Thyroid gland (tissue), 4 donors: ENCODE measurements around the gene CDC16. TPM values are rescaled to one million over a fixed set of nuclear protein-coding genes. Genes with fewer than 3 reads are reported as not detected.

Experiments used
- DNase-seq, 2 donors: peaks; one replicate each; pipeline ENCODE4 v3.0.0-alpha.2; 2019
- H3K27ac ChIP-seq, 3 donors: fragments of 200-600 bp; sonication (generic); 1 replicate in 2 of 3; 2 replicates in 1 of 3; pipeline ENCODE4 v1.5.1; 2016 to 2019; ENCODE audit warnings: mild to moderate bottlenecking in 1 of 3, moderate library complexity in 1 of 3
- H3K27me3 ChIP-seq: fragments of 200-600 bp; sonication (generic); one replicate; pipeline ENCODE4 v1.5.1; 2019
- H3K36me3 ChIP-seq, 2 donors: fragments of 200-600 bp; sonication (generic); one replicate each; pipeline ENCODE4 v1.5.1; 2016 to 2019
- H3K4me1 ChIP-seq, 2 donors: fragments of 200-600 bp; sonication (generic); one replicate each; pipeline ENCODE4 v1.5.1; 2017 to 2019
- H3K4me3 ChIP-seq, 3 donors: fragments of 200-600 bp; sonication (generic); replicated peaks in 1 of 3; 1 replicate in 2 of 3; 2 replicates in 1 of 3; pipeline ENCODE4 v1.5.1; 2016; ENCODE audit warnings: mild to moderate bottlenecking in 1 of 3
- H3K9me3 ChIP-seq: fragments of 200-600 bp; sonication (generic); one replicate; pipeline ENCODE4 v1.5.1; 2017
- POLR2A ChIP-seq, 2 donors: fragments of 450-650 bp; IDR thresholded peaks; one replicate each; pipeline ENCODE4 v1.6.1; 2017; ENCODE audit warnings: antibody characterized with exemption in 2 of 2, mild to moderate bottlenecking in 2 of 2, moderate library complexity in 1 of 2
- WGBS, 2 donors: methylation state at CpG; one replicate each; pipeline ENCODE4 v1.1.5; 2017; 5-methylcytosine and 5-hydroxymethylcytosine counted together
- intact Hi-C: fragments of 100-400 bp; cut with DNase I; formaldehyde crosslinking; loops from one replicate; pipeline ENCODE4 v1.15.1; 2023
- total RNA-seq, 4 donors: library from RNA; depleted of rRNA; stranded (reverse); fragments of >200 nt; gene quantifications; one replicate each; pipeline ENCODE4 v1.2.3, GENCODE V29; 2016
- TF ChIP-seq, protein P1 (sequence below), 6 experiments: fragments of 200-600 bp in 3 of 6; fragments of 450-650 bp in 3 of 6; sonication (generic) in 3 of 6; IDR thresholded peaks; one replicate each; pipeline ENCODE4 v1.5.1; 2016 to 2019; ENCODE audit warnings: antibody characterized with exemption in 6 of 6, mild to moderate bottlenecking in 2 of 6, inconsistent platforms in 1 of 6, moderate library complexity in 1 of 6

Gene CDC16
- total RNA-seq, 4 donors from 2014 or later, result 43.9 to 63.5 (median 55.5) TPM

DNA sequence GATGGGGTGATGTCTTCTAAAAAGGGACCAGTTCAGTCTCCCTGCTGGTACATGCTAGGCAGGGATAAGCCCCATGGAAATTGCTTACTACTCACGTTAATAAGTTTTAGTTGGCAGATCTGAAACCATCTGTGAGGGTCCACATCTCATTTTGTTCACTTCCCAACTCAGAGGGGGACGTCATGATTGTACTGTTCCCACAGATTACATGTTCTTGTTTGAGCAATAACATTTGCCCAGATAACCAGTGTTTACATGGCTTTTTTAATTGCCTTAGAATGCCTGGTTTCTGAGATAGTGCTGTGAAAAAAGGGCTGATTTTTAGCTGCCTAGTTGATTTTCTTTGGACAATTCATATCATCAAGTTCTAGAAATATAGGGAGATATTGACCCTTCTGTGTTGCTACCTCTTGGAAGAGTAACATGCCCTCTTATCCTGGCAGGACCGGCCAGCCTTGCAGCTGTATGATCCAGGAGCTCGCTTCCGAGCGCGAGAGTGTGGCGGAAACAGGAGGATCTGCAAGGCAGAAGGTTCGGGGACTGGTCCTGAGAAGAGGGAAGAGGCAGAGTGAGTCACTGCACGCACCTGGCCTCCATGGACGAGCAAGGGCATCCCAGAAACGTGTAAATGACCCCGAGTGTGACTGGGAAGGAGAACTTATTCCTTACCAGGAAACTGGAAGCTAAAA lies 69.8 kb downstream of the CDC16 start:
- Histone ChIP-seq H3K9me3 (no peaks in the 10 kb centered on the region), H3K27ac (no peak overlapping the region), H3K4me3 (no peak overlapping the region), H3K27me3 (no peaks in the 10 kb centered on the region), H3K4me1 (peaks cover 3 to 4% of the 10 kb centered on the region in 2 donors), H3K36me3 (peaks cover 31 to 44% of the 10 kb centered on the region in 2 donors)
- 97% methylated on average over 13 of the region's 13 CpGs for WGBS, 2 donors
- intact Hi-C loops, result no loop called here
- DNase-seq, result no peak
- TF ChIP-seq POLR2A (IDR thresholded peaks at IDR 0.05), result no peak
- TF ChIP-seq, protein P1, sequence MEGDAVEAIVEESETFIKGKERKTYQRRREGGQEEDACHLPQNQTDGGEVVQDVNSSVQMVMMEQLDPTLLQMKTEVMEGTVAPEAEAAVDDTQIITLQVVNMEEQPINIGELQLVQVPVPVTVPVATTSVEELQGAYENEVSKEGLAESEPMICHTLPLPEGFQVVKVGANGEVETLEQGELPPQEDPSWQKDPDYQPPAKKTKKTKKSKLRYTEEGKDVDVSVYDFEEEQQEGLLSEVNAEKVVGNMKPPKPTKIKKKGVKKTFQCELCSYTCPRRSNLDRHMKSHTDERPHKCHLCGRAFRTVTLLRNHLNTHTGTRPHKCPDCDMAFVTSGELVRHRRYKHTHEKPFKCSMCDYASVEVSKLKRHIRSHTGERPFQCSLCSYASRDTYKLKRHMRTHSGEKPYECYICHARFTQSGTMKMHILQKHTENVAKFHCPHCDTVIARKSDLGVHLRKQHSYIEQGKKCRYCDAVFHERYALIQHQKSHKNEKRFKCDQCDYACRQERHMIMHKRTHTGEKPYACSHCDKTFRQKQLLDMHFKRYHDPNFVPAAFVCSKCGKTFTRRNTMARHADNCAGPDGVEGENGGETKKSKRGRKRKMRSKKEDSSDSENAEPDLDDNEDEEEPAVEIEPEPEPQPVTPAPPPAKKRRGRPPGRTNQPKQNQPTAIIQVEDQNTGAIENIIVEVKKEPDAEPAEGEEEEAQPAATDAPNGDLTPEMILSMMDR (IDR thresholded peaks at IDR 0.05), result no peak

DNA sequence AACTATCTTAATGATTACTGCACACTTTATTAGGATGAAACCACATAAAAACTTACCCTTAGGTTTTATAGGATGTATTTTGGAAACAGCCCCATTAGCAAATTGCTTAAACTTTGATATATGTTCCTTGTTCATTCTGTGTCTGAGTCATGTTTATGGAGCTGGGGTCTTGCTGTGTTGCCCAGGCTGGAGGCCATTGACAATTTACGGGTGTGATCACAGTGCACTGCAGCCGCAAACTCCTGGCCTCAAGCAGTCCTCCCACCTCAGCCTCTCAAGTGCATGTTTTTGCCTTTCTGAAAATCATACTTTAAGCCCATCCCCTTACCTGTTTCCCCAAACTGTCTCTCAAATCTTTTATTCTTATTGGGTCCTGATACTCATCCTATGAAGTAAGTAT lies 74.4 kb downstream of the CDC16 start:
- peak overlapping the region; percentile 46 to 65 (median 65) for H3K27ac ChIP-seq
- no peaks in the 10 kb centered on the region for H3K27me3 ChIP-seq
- intact Hi-C loops, result no loop called here
- DNase-seq, result no peak
- H3K4me3 ChIP-seq, result no peak overlapping the region
- peaks cover 6 to 16% of the 10 kb centered on the region in 2 donors for H3K36me3 ChIP-seq
- H3K4me1 ChIP-seq, result peaks cover 6 to 19% of the 10 kb centered on the region in 2 donors
- no peaks in the 10 kb centered on the region for H3K9me3 ChIP-seq
- TF ChIP-seq POLR2A (IDR thresholded peaks at IDR 0.05), result no peak
- TF ChIP-seq, protein P1 (IDR thresholded peaks at IDR 0.05), result no peak
- 92 to 94% methylated on average over 2 of the region's 2 CpGs for WGBS, 2 donors

- TF ChIP-seq, protein P1 (IDR thresholded peaks at IDR 0.05), result peak in 1 of 6 experiments; percentile 26
- TF ChIP-seq POLR2A (IDR thresholded peaks at IDR 0.05), result peak in 1 of 2 donors; percentile 44
- peaks cover 0 to 15% of the 10 kb centered on the region in 2 donors for H3K36me3 ChIP-seq
- 40 to 61% methylated on average over 5 to 6 of the region's 6 CpGs for WGBS, 2 donors
- intact Hi-C loops, result no loop called here
- peak; percentile 79 for DNase-seq
- H3K4me3 ChIP-seq, result no peak overlapping the region
- peaks cover 6 to 19% of the 10 kb centered on the region in 2 donors for H3K4me1 ChIP-seq
- H3K27me3 ChIP-seq, result no peaks in the 10 kb centered on the region
- H3K27ac ChIP-seq, result peak overlapping the region; percentile 65 to 71 (median 65)
- H3K9me3 ChIP-seq, result no peaks in the 10 kb centered on the region
Observed at GRCh38 chr13:114309806-114310410, 75.2 kb downstream of the CDC16 start.

DNA sequence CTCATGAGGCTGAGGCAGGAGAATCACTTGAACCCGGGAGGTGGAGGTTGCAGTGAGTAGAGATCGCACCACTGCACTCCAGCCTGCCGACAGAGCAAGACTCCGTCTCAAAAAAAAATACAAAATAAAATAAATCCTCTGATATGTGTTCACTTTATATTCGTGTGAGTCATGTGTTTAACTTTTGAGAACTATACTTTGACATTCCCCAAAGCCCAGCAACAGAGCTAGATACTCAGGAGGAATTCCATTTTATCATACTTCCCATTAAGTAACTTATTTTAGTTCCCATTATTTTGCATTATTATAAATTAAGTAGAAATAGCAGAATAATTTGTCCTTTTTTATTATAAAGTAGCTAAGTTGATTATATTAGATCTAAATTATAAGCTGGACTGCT lies 76.3 kb downstream of the CDC16 start:
- TF ChIP-seq, protein P1 (IDR thresholded peaks at IDR 0.05), result no peak
- TF ChIP-seq POLR2A (IDR thresholded peaks at IDR 0.05), result no peak
- DNase-seq, result no peak
- no peak overlapping the region for H3K4me3 ChIP-seq
- peaks cover 0 to 11% of the 10 kb centered on the region in 2 donors for H3K36me3 ChIP-seq
- intact Hi-C loops, result no loop called here
- H3K9me3 ChIP-seq, result no peaks in the 10 kb centered on the region
- peaks cover 13 to 28% of the 10 kb centered on the region in 2 donors for H3K4me1 ChIP-seq
- 69 to 70% methylated on average over 5 of the region's 5 CpGs for WGBS, 2 donors
- no peaks in the 10 kb centered on the region for H3K27me3 ChIP-seq
- H3K27ac ChIP-seq, result no peak overlapping the region

DNA sequence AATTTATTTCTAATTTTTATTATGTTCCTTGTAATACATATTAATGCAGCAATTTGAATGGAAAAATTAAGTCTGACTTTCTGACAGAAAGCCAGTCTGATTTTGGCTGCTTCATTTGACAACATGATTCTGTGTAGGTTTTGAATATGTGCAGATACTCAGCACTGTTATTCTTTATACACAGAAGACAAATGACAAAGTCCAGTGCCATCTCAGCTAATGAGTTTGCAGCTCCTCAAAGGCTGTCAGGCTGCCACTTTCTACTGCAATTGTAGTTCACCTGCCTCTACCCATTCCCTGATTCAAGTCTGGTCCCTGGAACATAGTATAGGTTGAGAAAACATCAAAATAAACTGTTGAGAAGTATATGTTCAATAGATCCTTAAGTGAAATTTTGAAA lies 76.7 kb downstream of the CDC16 start:
- Histone ChIP-seq H3K27ac (no peak overlapping the region), H3K9me3 (no peaks in the 10 kb centered on the region), H3K36me3 (peaks cover 0 to 7% of the 10 kb centered on the region in 2 donors), H3K4me3 (no peak overlapping the region), H3K27me3 (no peaks in the 10 kb centered on the region), H3K4me1 (peaks cover 13 to 32% of the 10 kb centered on the region in 2 donors)
- intact Hi-C loops, result no loop called here
- no peak for DNase-seq
- no peak for TF ChIP-seq POLR2A (IDR thresholded peaks at IDR 0.05)
- TF ChIP-seq, protein P1 (IDR thresholded peaks at IDR 0.05), result no peak
